DOHH2 (cell line): ENCODE measurements around the gene CCR9.

ENCODE experiments used
- H3F3A ChIP-seq: fragments of 200-600 bp; sonication (generic), shearing (Covaris generic); 2 replicates; pipeline ENCODE4 v1.6.0; 2016; ENCODE audit warnings: antibody characterized with exemption, mild to moderate bottlenecking; ENCODE audit not compliant: control insufficient read depth, insufficient read depth
- H3K27ac ChIP-seq: fragments of 200-600 bp; sonication (generic); 2 replicates; pipeline ENCODE4 v1.5.1; 2014; ENCODE audit warnings: low read depth, mild to moderate bottlenecking, low read length, moderate library complexity
- H3K27me3 ChIP-seq: fragments of 200-600 bp; sonication (generic); 2 replicates; pipeline ENCODE4 v1.6.1; 2014; ENCODE audit warnings: mild to moderate bottlenecking, low read length, mixed read lengths; ENCODE audit not compliant: control insufficient read depth
- H3K36me3 ChIP-seq: fragments of 200-600 bp; sonication (generic); 2 replicates; pipeline ENCODE4 v1.6.1; 2014; ENCODE audit warnings: mild to moderate bottlenecking, low read length, moderate library complexity, mixed read lengths; ENCODE audit not compliant: control insufficient read depth
- H3K4me1 ChIP-seq: fragments of 200-600 bp; sonication (generic); 2 replicates; pipeline ENCODE4 v1.6.1; 2014; ENCODE audit warnings: mild to moderate bottlenecking, low read length, mixed read lengths; ENCODE audit not compliant: control insufficient read depth
- H3K4me2 ChIP-seq: fragments of 200-600 bp; sonication (generic); 2 replicates; pipeline ENCODE4 v1.6.0; 2014; ENCODE audit warnings: mild to moderate bottlenecking, low read length, moderate library complexity
- H3K4me3 ChIP-seq: fragments of 200-600 bp; sonication (generic); 2 replicates; pipeline ENCODE4 v1.5.1; 2014; ENCODE audit warnings: mild to moderate bottlenecking, low read length, mixed read lengths
- H3K79me2 ChIP-seq: fragments of 200-600 bp; sonication (generic); 2 replicates; pipeline ENCODE4 v1.6.1; 2014; ENCODE audit warnings: mild to moderate bottlenecking, low read length, mixed read lengths; ENCODE audit not compliant: control insufficient read depth
- H3K9me2 ChIP-seq: fragments of 200-600 bp; sonication (generic); replicated peaks from 2 replicates; pipeline ENCODE4 v1.6.1; 2014; ENCODE audit warnings: mild to moderate bottlenecking, low read length, mixed read lengths; ENCODE audit not compliant: control insufficient read depth
- H3K9me3 ChIP-seq: fragments of 200-600 bp; sonication (generic); 2 replicates; pipeline ENCODE4 v1.6.1; 2014; ENCODE audit warnings: antibody characterized with exemption, low read length, mixed read lengths; ENCODE audit not compliant: control insufficient read depth, insufficient read depth
- H4K20me1 ChIP-seq: fragments of 200-600 bp; sonication (generic); 2 replicates; pipeline ENCODE4 v1.6.0; 2014; ENCODE audit warnings: low read depth, mild to moderate bottlenecking, antibody characterized with exemption, low read length, moderate library complexity; ENCODE audit not compliant: control insufficient read depth, insufficient read depth
- CTCF ChIP-seq: fragments of 200-600 bp; sonication (generic); IDR thresholded peaks from one replicate; pipeline ENCODE4 v1.5.1; 2014; ENCODE audit warnings: antibody characterized with exemption, mild to moderate bottlenecking, low read depth, low read length; ENCODE audit not compliant: poor library complexity, severe bottlenecking
- EZH2phosphoT487 ChIP-seq: fragments of 200-600 bp; sonication (generic); IDR thresholded peaks from 2 replicates; pipeline ENCODE4 v1.6.1; 2017; ENCODE audit warnings: borderline replicate concordance, mild to moderate bottlenecking, antibody characterized with exemption, low read length, moderate library complexity, mixed read lengths

CCR9 gene

GRCh38 chr3:45912435-45912834, 26.1 kb downstream of the CCR9 start:
- no peak overlapping the region for H3K4me2 ChIP-seq
- peaks cover 7% of the 10 kb centered on the region; the same call in 1 of the 2 replicates for H3K27me3 ChIP-seq
- TF ChIP-seq CTCF (no peak), EZH2phosphoT487 (no peak)
- no peaks in the 10 kb centered on the region for H3K9me2 ChIP-seq
- H3K79me2 ChIP-seq, result no peaks in the 10 kb centered on the region
- H3K4me3 ChIP-seq, result no peak overlapping the region
- H3K4me1 ChIP-seq, result no peaks in the 10 kb centered on the region
- H4K20me1 ChIP-seq, result no peaks in the 10 kb centered on the region
- no peaks in the 10 kb centered on the region for H3F3A ChIP-seq
- no peaks in the 10 kb centered on the region for H3K9me3 ChIP-seq
- H3K27ac ChIP-seq, result no peak overlapping the region
- H3K36me3 ChIP-seq, result no peaks in the 10 kb centered on the region

GRCh38 chr3:45914362-45915058, 28.2 kb downstream of the CCR9 start:
- H3F3A ChIP-seq, result no peaks in the 10 kb centered on the region
- H3K27me3 ChIP-seq, result peaks cover 7% of the 10 kb centered on the region; the same call in 1 of the 2 replicates
- no peaks in the 10 kb centered on the region for H3K79me2 ChIP-seq
- no peaks in the 10 kb centered on the region for H3K9me2 ChIP-seq
- H3K4me2 ChIP-seq, result no peak overlapping the region
- no peaks in the 10 kb centered on the region for H3K9me3 ChIP-seq
- no peaks in the 10 kb centered on the region for H3K36me3 ChIP-seq
- no peaks in the 10 kb centered on the region for H4K20me1 ChIP-seq
- H3K4me3 ChIP-seq, result no peak overlapping the region
- no peaks in the 10 kb centered on the region for H3K4me1 ChIP-seq
- TF ChIP-seq CTCF (no peak), EZH2phosphoT487 (no peak)
- no peak overlapping the region for H3K27ac ChIP-seq

- Histone ChIP-seq H3K27ac (no peak overlapping the region), H3K9me3 (no peaks in the 10 kb centered on the region), H3K27me3 (peaks cover 7% of the 10 kb centered on the region; the same call in 1 of the 2 replicates), H4K20me1 (no peaks in the 10 kb centered on the region), H3K4me1 (no peaks in the 10 kb centered on the region), H3K4me3 (no peak overlapping the region), H3F3A (no peaks in the 10 kb centered on the region), H3K79me2 (no peaks in the 10 kb centered on the region), H3K9me2 (no peaks in the 10 kb centered on the region), H3K4me2 (no peak overlapping the region), H3K36me3 (no peaks in the 10 kb centered on the region)
- TF ChIP-seq EZH2phosphoT487 (no peak), CTCF (no peak)
Observed at GRCh38 chr3:45915059-45915439, 28.7 kb downstream of the CCR9 start.
